Measurements from ENCODE around the gene FBP2.

FBP2 gene

DNA sequence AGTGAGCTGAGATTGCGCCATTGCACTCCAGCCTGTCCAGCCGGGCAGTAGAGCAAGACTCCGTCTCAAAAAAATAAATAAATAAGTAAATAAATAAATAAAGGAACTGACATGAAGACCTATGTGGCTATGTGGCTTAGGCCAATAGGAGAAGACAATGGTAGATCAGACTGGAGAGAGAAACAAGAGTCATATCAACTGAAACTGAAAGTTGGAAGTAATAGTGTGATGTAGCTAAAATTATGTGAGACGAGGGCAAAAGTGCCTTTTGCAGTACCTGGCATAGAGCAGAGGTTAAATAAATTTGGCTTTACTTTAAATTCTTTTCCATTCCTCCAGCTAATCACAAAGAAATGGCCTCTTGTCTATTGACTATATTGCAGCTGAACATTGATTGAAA lies 7.3 kb downstream of the FBP2 start:
- Histone ChIP-seq H3K27me3 (ENCODE audit: control insufficient read depth, low read length) (no peaks in the 10 kb centered on the region; the same call in 1 of the 2 replicates), H3K79me2 (ENCODE audit: control insufficient read depth, low read length) (no peaks in the 10 kb centered on the region), H3K4me3 (ENCODE audit: low read length) (no peak overlapping the region), H3F3A (ENCODE audit: control insufficient read depth, insufficient read depth) (no peaks in the 10 kb centered on the region), H3K36me3 (ENCODE audit: control insufficient read depth, low read length) (no peaks in the 10 kb centered on the region), H4K20me1 (ENCODE audit: control insufficient read depth, insufficient read depth, low read depth, low read length) (no peaks in the 10 kb centered on the region), H3K27ac (ENCODE audit: low read depth, low read length) (no peak overlapping the region), H3K9me3 (ENCODE audit: control insufficient read depth, insufficient read depth, low read length) (no peaks in the 10 kb centered on the region), H3K9me2 (replicated peaks; ENCODE audit: control insufficient read depth, low read length) (no peaks in the 10 kb centered on the region), H3K4me2 (ENCODE audit: low read length) (no peak overlapping the region), H3K4me1 (ENCODE audit: control insufficient read depth, low read length) (no peaks in the 10 kb centered on the region)
- TF ChIP-seq, protein P1, sequence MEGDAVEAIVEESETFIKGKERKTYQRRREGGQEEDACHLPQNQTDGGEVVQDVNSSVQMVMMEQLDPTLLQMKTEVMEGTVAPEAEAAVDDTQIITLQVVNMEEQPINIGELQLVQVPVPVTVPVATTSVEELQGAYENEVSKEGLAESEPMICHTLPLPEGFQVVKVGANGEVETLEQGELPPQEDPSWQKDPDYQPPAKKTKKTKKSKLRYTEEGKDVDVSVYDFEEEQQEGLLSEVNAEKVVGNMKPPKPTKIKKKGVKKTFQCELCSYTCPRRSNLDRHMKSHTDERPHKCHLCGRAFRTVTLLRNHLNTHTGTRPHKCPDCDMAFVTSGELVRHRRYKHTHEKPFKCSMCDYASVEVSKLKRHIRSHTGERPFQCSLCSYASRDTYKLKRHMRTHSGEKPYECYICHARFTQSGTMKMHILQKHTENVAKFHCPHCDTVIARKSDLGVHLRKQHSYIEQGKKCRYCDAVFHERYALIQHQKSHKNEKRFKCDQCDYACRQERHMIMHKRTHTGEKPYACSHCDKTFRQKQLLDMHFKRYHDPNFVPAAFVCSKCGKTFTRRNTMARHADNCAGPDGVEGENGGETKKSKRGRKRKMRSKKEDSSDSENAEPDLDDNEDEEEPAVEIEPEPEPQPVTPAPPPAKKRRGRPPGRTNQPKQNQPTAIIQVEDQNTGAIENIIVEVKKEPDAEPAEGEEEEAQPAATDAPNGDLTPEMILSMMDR (IDR thresholded peaks at IDR 0.05; ENCODE audit: low read depth, low read length, poor library complexity, severe bottlenecking), result no peak
- TF ChIP-seq EZH2phosphoT487 (IDR thresholded peaks at IDR 0.05; ENCODE audit: borderline replicate concordance, low read length), result no peak

DNA sequence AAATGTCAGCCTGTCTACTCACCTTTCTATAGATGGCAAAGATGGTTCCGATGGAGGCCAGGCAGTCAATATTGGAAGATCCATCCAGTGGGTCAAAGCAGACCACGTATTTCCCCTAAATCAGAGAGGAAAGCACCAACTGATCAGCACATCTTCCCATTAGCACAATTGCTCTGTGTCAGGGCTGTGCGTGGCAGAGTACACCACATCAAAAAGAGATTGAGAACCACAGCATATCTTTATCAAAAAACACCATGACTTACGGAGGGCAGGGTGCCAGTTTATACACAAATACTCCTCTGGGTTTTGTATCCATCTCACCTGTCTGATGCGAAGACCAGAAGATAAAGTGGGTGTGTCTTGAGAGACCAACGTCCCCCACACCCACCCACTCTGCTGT lies 9.1 kb downstream of the FBP2 start:
- TF ChIP-seq, protein P1 (IDR thresholded peaks at IDR 0.05; ENCODE audit: low read depth, low read length, poor library complexity, severe bottlenecking), result no peak
- no peak for TF ChIP-seq EZH2phosphoT487 (IDR thresholded peaks at IDR 0.05; ENCODE audit: borderline replicate concordance, low read length)
- H3K4me3 ChIP-seq (ENCODE audit: low read length), result no peak overlapping the region

DNA sequence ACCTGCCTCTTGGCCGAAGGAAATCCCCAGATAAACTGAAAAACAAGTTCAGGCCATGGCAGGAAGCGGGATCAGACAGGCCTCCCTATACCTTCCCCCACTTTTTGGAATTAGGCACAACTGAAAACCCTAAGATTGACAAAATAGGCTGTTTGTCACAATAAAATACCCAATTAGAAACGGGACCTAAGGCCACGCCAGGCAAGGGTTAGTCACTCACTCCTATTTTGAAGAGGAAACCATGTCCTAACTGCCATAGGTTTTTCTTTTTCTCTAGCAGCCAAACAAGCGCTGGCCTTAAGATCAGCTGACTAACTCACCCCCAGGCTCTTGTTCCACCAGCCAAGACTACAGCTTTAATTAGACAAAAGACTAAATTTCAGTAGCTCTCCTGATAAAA lies 11.9 kb downstream of the FBP2 start:
- no peaks in the 10 kb centered on the region for H3K79me2 ChIP-seq (ENCODE audit: control insufficient read depth, low read length)

More for the DNA sequence above, 9.1 kb downstream of the FBP2 start:
- Histone ChIP-seq H3K4me2 (ENCODE audit: low read length) (no peak overlapping the region), H3K9me2 (replicated peaks; ENCODE audit: control insufficient read depth, low read length) (no peaks in the 10 kb centered on the region), H3K27ac (ENCODE audit: low read depth, low read length) (no peak overlapping the region), H4K20me1 (ENCODE audit: control insufficient read depth, insufficient read depth, low read depth, low read length) (no peaks in the 10 kb centered on the region), H3K9me3 (ENCODE audit: control insufficient read depth, insufficient read depth, low read length) (no peaks in the 10 kb centered on the region), H3K36me3 (ENCODE audit: control insufficient read depth, low read length) (no peaks in the 10 kb centered on the region), H3K4me1 (ENCODE audit: control insufficient read depth, low read length) (no peaks in the 10 kb centered on the region), H3F3A (ENCODE audit: control insufficient read depth, insufficient read depth) (no peaks in the 10 kb centered on the region), H3K27me3 (ENCODE audit: control insufficient read depth, low read length) (peaks cover 4% of the 10 kb centered on the region), H3K79me2 (ENCODE audit: control insufficient read depth, low read length) (no peaks in the 10 kb centered on the region)

More for the DNA sequence above, 11.9 kb downstream of the FBP2 start:
- Histone ChIP-seq H3K36me3 (ENCODE audit: control insufficient read depth, low read length) (no peaks in the 10 kb centered on the region), H3K9me2 (replicated peaks; ENCODE audit: control insufficient read depth, low read length) (no peaks in the 10 kb centered on the region), H3K27ac (ENCODE audit: low read depth, low read length) (no peak overlapping the region), H3K9me3 (ENCODE audit: control insufficient read depth, insufficient read depth, low read length) (no peaks in the 10 kb centered on the region), H3K27me3 (ENCODE audit: control insufficient read depth, low read length) (peaks cover 4% of the 10 kb centered on the region), H3K4me1 (ENCODE audit: control insufficient read depth, low read length) (0 out of 2 replicates have a peak, but pooled peaks cover 4% of the 10 kb centered on the region), H3K4me2 (ENCODE audit: low read length) (no peak overlapping the region), H3F3A (ENCODE audit: control insufficient read depth, insufficient read depth) (no peaks in the 10 kb centered on the region), H3K4me3 (ENCODE audit: low read length) (no peak overlapping the region), H4K20me1 (ENCODE audit: control insufficient read depth, insufficient read depth, low read depth, low read length) (no peaks in the 10 kb centered on the region)
- TF ChIP-seq, protein P1 (IDR thresholded peaks at IDR 0.05; ENCODE audit: low read depth, low read length, poor library complexity, severe bottlenecking), result no peak
- TF ChIP-seq EZH2phosphoT487 (IDR thresholded peaks at IDR 0.05; ENCODE audit: borderline replicate concordance, low read length), result no peak

All from DOHH2 (cell line).